H9 (cell line): ENCODE measurements around the gene PRDM4. TPM values are rescaled to one million over a fixed set of nuclear protein-coding genes. Genes with fewer than 3 reads are reported as not detected.

Experiments
- DNase-seq: peaks from one replicate; pipeline ENCODE4 v3.0.0-alpha.2; 2017
- H2AFZ ChIP-seq: one replicate; pipeline ENCODE4 v1.6.1; 2013; ENCODE audit warnings: mild to moderate bottlenecking, low read length, control low read depth, moderate library complexity
- H2AK5ac ChIP-seq: 2 replicates; pipeline ENCODE4 v1.6.1; 2013; ENCODE audit warnings: low read length, control low read depth, mixed read lengths; ENCODE audit not compliant: insufficient read length
- H2BK120ac ChIP-seq: one replicate; pipeline ENCODE4 v1.6.1; 2013; ENCODE audit warnings: low read depth, mild to moderate bottlenecking, low read length, control low read depth, inconsistent platforms; ENCODE audit not compliant: poor library complexity, severe bottlenecking
- H2BK12ac ChIP-seq: 2 replicates; pipeline ENCODE4 v1.6.1; 2013; ENCODE audit warnings: low read length, control low read depth, mixed read lengths, low read depth; ENCODE audit not compliant: insufficient read length
- H2BK15ac ChIP-seq: 2 replicates; pipeline ENCODE4 v1.6.1; 2013; ENCODE audit warnings: low read depth, low read length, control low read depth
- H2BK20ac ChIP-seq: one replicate; pipeline ENCODE4 v1.6.1; 2013; ENCODE audit warnings: low read depth, mild to moderate bottlenecking, low read length, control low read depth, inconsistent platforms; ENCODE audit not compliant: poor library complexity, severe bottlenecking
- H2BK5ac ChIP-seq: 2 replicates; pipeline ENCODE4 v1.6.1; 2013; ENCODE audit warnings: low read length, control low read depth, mixed read lengths; ENCODE audit not compliant: insufficient read length
- H3K14ac ChIP-seq: 2 replicates; pipeline ENCODE4 v1.6.1; 2013; ENCODE audit warnings: low read length, control low read depth; ENCODE audit not compliant: insufficient read depth
- H3K18ac ChIP-seq: 2 replicates; pipeline ENCODE4 v1.6.1; 2013; ENCODE audit warnings: low read depth, mild to moderate bottlenecking, mixed read lengths, low read length, control low read depth; ENCODE audit not compliant: insufficient read length
- H3K23ac ChIP-seq: 2 replicates; pipeline ENCODE4 v1.6.1; 2013; ENCODE audit warnings: low read length, control low read depth, mixed read lengths, low read depth; ENCODE audit not compliant: insufficient read length
- H3K23me2 ChIP-seq: 2 replicates; pipeline ENCODE4 v1.6.1; 2013; ENCODE audit warnings: low read depth, mild to moderate bottlenecking, mixed read lengths, low read length, control low read depth; ENCODE audit not compliant: insufficient read length, poor library complexity, severe bottlenecking
- H3K27ac ChIP-seq: 2 replicates; pipeline ENCODE4 v1.5.1; 2013; ENCODE audit warnings: low read length, control low read depth, mixed read lengths, low read depth; ENCODE audit not compliant: insufficient read length
- H3K27me3 ChIP-seq: 2 replicates; pipeline ENCODE4 v1.6.1; 2013; ENCODE audit warnings: low read length, control low read depth, inconsistent platforms; ENCODE audit not compliant: insufficient read depth
- H3K4ac ChIP-seq: 2 replicates; pipeline ENCODE4 v1.6.1; 2013; ENCODE audit warnings: low read depth, mild to moderate bottlenecking, control low read depth, inconsistent platforms, low read length, moderate library complexity
- H3K4me1 ChIP-seq: 2 replicates; pipeline ENCODE4 v1.6.1; 2013; ENCODE audit warnings: low read length, control low read depth, inconsistent platforms; ENCODE audit not compliant: insufficient read depth
- H3K4me2 ChIP-seq: 2 replicates; pipeline ENCODE4 v1.6.1; 2013; ENCODE audit warnings: low read length, control low read depth, mixed read lengths; ENCODE audit not compliant: insufficient read length, insufficient read depth
- H3K56ac ChIP-seq: 2 replicates; pipeline ENCODE4 v1.6.1; 2013; ENCODE audit warnings: low read depth, mild to moderate bottlenecking, mixed read lengths, low read length, control low read depth; ENCODE audit not compliant: insufficient read length
- H3K79me1 ChIP-seq: 2 replicates; pipeline ENCODE4 v1.6.1; 2013; ENCODE audit warnings: low read depth, mild to moderate bottlenecking, moderate library complexity, low read length, control low read depth, inconsistent platforms; ENCODE audit not compliant: insufficient read depth, poor library complexity, severe bottlenecking
- H3K79me2 ChIP-seq: 2 replicates; pipeline ENCODE4 v1.6.1; 2013; ENCODE audit warnings: low read length, control low read depth, inconsistent platforms; ENCODE audit not compliant: insufficient read depth
- H3K9ac ChIP-seq: 2 replicates; pipeline ENCODE4 v1.6.1; 2013; ENCODE audit warnings: low read length, control low read depth, mixed read lengths; ENCODE audit not compliant: insufficient read length; ENCODE audit errors: extremely low read depth
- H3K9me3 ChIP-seq: one replicate; pipeline ENCODE4 v1.6.1; 2013; ENCODE audit warnings: low read depth, low read length, inconsistent platforms; ENCODE audit not compliant: control insufficient read depth
- H3T11ph ChIP-seq: one replicate; pipeline ENCODE4 v1.6.1; 2013; ENCODE audit warnings: mild to moderate bottlenecking, low read length, control low read depth, inconsistent platforms
- H4K20me1 ChIP-seq: one replicate; pipeline ENCODE4 v1.6.1; 2013; ENCODE audit not compliant: control insufficient read depth, insufficient read length, insufficient read depth
- H4K5ac ChIP-seq: 2 replicates; pipeline ENCODE4 v1.6.1; 2013; ENCODE audit warnings: low read depth, mild to moderate bottlenecking, mixed read lengths, low read length, control low read depth; ENCODE audit not compliant: insufficient read length
- H4K8ac ChIP-seq: replicated peaks from 2 replicates; pipeline ENCODE4 v1.6.1; 2013; ENCODE audit warnings: low read length, control low read depth, mixed read lengths, low read depth; ENCODE audit not compliant: insufficient read length
- H4K91ac ChIP-seq: 2 replicates; pipeline ENCODE4 v1.6.1; 2013; ENCODE audit warnings: low read depth, mild to moderate bottlenecking, moderate library complexity, mixed read lengths, low read length, control low read depth; ENCODE audit not compliant: insufficient read length
- H3K27ac Mint-ChIP-seq, 3 experiments: 2 replicates in 2 of 3; 3 replicates in 1 of 3; pipeline ENCODE4 v1.8.0; 2020 to 2021; ENCODE audit warnings: mixed read lengths in 3 of 3, mild to moderate bottlenecking in 1 of 3, moderate library complexity in 1 of 3
- H3K27me3 Mint-ChIP-seq: 2 replicates; pipeline ENCODE4 v1.8.0; 2021; ENCODE audit warnings: low read depth, mild to moderate bottlenecking, moderate library complexity, mixed read lengths
- H3K36me3 Mint-ChIP-seq, 3 experiments: 2 replicates in 2 of 3; 3 replicates in 1 of 3; pipeline ENCODE4 v1.8.0; 2020 to 2021; ENCODE audit warnings: low read depth in 3 of 3, mixed read lengths in 3 of 3; ENCODE audit not compliant: insufficient read depth in 1 of 3
- H3K4me1 Mint-ChIP-seq, 2 experiments: 2 replicates each; pipeline ENCODE4 v1.8.0; 2020; ENCODE audit warnings: mixed read lengths in 2 of 2
- H3K4me3 Mint-ChIP-seq, 2 experiments: 2 replicates in 1 of 2; 3 replicates in 1 of 2; pipeline ENCODE4 v1.8.0; 2020 to 2021; ENCODE audit warnings: mild to moderate bottlenecking in 2 of 2, mixed read lengths in 2 of 2, moderate library complexity in 1 of 2
- H3K9me3 Mint-ChIP-seq, 2 experiments: 2 replicates in 1 of 2; 3 replicates in 1 of 2; pipeline ENCODE4 v1.8.0; 2020; ENCODE audit warnings: mild to moderate bottlenecking in 2 of 2, mixed read lengths in 2 of 2, moderate library complexity in 1 of 2
- CTCF ChIP-seq: fragments of 200-600 bp; sonication (generic); conservative IDR thresholded peaks from 3 replicates; pipeline ENCODE4 v1.8.0; 2021; ENCODE audit warnings: antibody characterized with exemption, mild to moderate bottlenecking
- WGBS: extraction: QIAGEN DNeasy Blood & Tissue Kit; methylation state at CpG from one replicate; pipeline ENCODE4 v1.1.7; 2013; ENCODE audit warnings: missing lambda C conversion rate, low lambda C conversion rate, mixed read lengths; ENCODE audit not compliant: insufficient read length; ENCODE audit errors: extremely low coverage; 5-methylcytosine and 5-hydroxymethylcytosine counted together
- total RNA-seq: library from RNA; stranded (reverse); gene quantifications from 2 replicates; pipeline ENCODE4 v1.2.1, GENCODE V29; 2021

The PRDM4 gene
- total RNA-seq, 1 experiment from 2014 or later, result 24.4 TPM

DNA sequence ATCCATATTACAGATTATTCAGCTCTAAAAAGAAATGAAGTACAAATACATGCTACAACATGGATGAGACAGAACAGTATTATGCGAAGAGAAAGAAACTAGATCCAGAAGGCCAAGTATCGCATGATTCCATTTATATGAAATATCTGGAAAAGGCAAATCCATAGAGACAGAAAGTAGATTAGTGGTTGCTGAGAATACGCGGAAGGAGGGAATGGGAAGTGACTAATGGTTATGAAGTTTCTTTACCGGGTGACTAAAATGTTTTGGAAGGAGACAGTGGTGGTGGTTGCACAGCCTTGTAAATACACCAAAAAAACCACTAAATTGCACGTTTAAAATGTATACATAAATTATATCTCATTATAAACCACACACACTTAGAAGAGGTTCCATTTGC is 12.5 kb downstream of the PRDM4 start:
- no peak overlapping the region for H2AFZ ChIP-seq
- H3K23me2 ChIP-seq, result no peaks in the 10 kb centered on the region
- H2BK15ac ChIP-seq, result no peak overlapping the region
- no peak overlapping the region for H2BK20ac ChIP-seq
- peaks cover 5% of the 10 kb centered on the region for H3K79me1 ChIP-seq
- H2AK5ac ChIP-seq, result no peak overlapping the region
- Mint-ChIP-seq H3K27ac (no peak overlapping the region), H3K4me3 (no peak overlapping the region), H3K9me3 (no peaks in the 10 kb centered on the region), H3K27me3 (no peaks in the 10 kb centered on the region), H3K4me1 (no peaks in the 10 kb centered on the region), H3K36me3 (peaks cover 16 to 52% (median 43%) of the 10 kb centered on the region in 3 experiments; a peak in 6 of 7 replicates)
- no peak overlapping the region for H4K8ac ChIP-seq
- H3K27ac ChIP-seq, result no peak overlapping the region
- no peak overlapping the region for H3K4me2 ChIP-seq
- H3K14ac ChIP-seq, result no peak overlapping the region
- H3T11ph ChIP-seq, result no peak overlapping the region
- H3K9ac ChIP-seq, result no peak overlapping the region
- no CpG with 5 or more reads among the region's 6 CpGs for WGBS
- H3K79me2 ChIP-seq, result no peaks in the 10 kb centered on the region
- DNase-seq, result no peak
- no peak overlapping the region for H2BK12ac ChIP-seq
- no peak overlapping the region for H3K4ac ChIP-seq
- H3K56ac ChIP-seq, result no peak overlapping the region
- no peak overlapping the region for H2BK120ac ChIP-seq
- H3K4me1 ChIP-seq, result no peaks in the 10 kb centered on the region
- no peak overlapping the region for H4K91ac ChIP-seq
- no peaks in the 10 kb centered on the region for H3K27me3 ChIP-seq
- no peak overlapping the region for H2BK5ac ChIP-seq
- H3K18ac ChIP-seq, result no peak overlapping the region
- H3K23ac ChIP-seq, result no peak overlapping the region
- H3K9me3 ChIP-seq, result no peaks in the 10 kb centered on the region
- H4K20me1 ChIP-seq, result no peaks in the 10 kb centered on the region
- no peak for TF ChIP-seq CTCF
- H4K5ac ChIP-seq, result no peak overlapping the region
